ENCODE results near the gene DBH. TPM values are rescaled to one million over a fixed set of nuclear protein-coding genes. Genes with fewer than 3 reads are reported as not detected.

The DBH gene
- total RNA-seq, 1 experiment from 2014 or later: not detected

DNA sequence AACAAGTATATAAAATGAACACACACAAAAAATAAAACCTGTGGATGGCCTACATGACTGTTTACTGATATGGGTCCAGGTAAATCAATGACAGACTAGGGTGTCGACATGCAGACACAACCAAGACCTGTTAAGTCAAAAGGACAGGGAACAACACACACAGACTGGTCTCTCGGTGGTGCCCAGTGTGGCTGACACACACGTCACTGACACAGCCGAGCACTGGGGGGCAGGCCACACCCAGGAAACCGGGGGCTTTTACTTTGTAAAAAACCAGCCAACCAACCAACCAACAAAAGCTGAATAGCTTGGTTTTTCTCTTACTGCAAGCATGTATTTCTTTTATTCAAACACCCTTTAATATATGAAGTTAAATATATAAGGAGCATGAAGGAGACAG, 31.9 kb upstream of the DBH start:
- DNase-seq (ENCODE audit: low spot score): no peak

GRCh38 chr9:133604856-133605255, 31.3 kb upstream of the DBH start:
- DNase-seq (ENCODE audit: low spot score): no peak

GRCh38 chr9:133605446-133605845, 30.7 kb upstream of the DBH start:
- no peak for DNase-seq (ENCODE audit: low spot score)

GRCh38 chr9:133605856-133606707, 30.1 kb upstream of the DBH start:
- DNase-seq (ENCODE audit: low spot score): no peak

GRCh38 chr9:133606708-133607025, 29.5 kb upstream of the DBH start:
- DNase-seq (ENCODE audit: low spot score): no peak

GRCh38 chr9:133607381-133607780, 28.8 kb upstream of the DBH start:
- DNase-seq (ENCODE audit: low spot score): no peak

DNA sequence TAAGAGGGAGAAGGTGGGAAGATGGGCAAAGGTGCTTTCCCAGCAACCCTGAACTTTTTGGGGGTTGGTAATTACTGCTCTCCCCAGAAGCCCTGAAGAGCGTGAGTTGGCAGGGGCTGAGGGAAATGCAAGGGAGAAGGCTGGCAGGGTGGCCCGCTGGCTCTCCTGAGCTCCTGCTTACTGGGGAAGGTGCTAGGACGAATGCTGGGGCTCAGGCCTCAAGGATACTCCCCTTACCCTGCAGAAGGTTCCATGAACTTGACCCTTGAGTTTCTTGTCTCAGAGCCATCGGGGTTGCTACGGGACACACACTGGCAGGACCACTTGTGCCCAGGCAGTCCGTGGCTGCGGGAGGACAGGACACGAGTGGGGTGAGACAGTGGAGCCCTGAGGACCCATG, 28.2 kb upstream of the DBH start:
- DNase-seq (ENCODE audit: low spot score): no peak

DNA sequence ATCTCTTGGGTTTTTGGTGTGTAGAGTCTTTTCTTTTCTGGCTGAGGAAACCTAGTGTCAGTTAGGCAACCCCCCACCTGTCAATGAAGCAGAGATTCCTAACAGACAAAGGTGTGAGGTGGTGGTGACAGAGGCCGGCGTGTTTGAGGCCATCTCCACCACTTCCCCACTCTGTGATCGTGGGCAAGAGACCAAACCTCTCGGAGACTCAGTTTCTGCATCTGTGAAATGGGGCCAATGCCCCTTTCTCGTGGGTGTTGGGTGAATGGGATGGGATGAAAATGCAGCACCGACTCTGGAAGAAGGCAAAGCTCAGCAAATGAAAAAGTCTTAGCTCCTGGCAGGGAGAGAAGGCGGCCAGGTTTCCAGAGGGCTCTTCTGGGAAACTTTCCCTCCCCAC, 27.8 kb upstream of the DBH start:
- no peak for DNase-seq (ENCODE audit: low spot score)

- no peak for DNase-seq (ENCODE audit: low spot score)
Observed at GRCh38 chr9:133608889-133609288, 27.3 kb upstream of the DBH start.

GRCh38 chr9:133609311-133610098, 26.7 kb upstream of the DBH start, which contains the start of gene FAM163B:
Gene FAM163B, minus strand, starts transcription at chr9:133609389. Its CDS starts 29,166 bp downstream, at chr9:133580223.
- no peak for DNase-seq (ENCODE audit: low spot score)

- DNase-seq (ENCODE audit: low spot score): no peak
Observed at GRCh38 chr9:133610845-133611244, 25.3 kb upstream of the DBH start.

- no peak for DNase-seq (ENCODE audit: low spot score)
Observed at GRCh38 chr9:133612051-133612450, 24.1 kb upstream of the DBH start.

DNA sequence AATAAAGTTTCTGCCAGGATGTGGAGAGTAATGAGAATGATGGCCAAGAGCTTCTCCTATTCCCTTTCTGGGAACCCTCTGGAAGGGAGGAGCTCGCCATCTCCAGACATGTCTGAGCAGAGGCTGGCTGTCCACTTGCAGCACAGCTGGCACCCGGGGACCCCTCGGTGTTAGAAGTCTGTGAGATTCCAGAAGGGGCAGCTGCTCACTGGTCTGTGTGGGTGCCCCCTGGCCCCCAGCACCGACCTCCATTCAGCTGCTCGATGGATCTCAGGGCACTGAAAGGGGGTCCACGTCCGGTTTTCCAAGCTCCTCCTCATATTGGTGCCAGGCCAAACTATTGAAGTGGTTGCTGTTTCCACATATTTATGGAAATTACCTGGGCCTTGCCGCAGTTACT, 23.3 kb upstream of the DBH start:
- DNase-seq (ENCODE audit: low spot score): no peak

GRCh38 chr9:133613432-133613831, 22.7 kb upstream of the DBH start:
- no peak for DNase-seq (ENCODE audit: low spot score)

- no peak for DNase-seq (ENCODE audit: low spot score)
Observed at GRCh38 chr9:133614056-133614455, 22.1 kb upstream of the DBH start.

GRCh38 chr9:133614678-133615077, 21.5 kb upstream of the DBH start:
- no peak for DNase-seq (ENCODE audit: low spot score)

GRCh38 chr9:133615186-133615585, 21.0 kb upstream of the DBH start:
- no peak for DNase-seq (ENCODE audit: low spot score)

DNA sequence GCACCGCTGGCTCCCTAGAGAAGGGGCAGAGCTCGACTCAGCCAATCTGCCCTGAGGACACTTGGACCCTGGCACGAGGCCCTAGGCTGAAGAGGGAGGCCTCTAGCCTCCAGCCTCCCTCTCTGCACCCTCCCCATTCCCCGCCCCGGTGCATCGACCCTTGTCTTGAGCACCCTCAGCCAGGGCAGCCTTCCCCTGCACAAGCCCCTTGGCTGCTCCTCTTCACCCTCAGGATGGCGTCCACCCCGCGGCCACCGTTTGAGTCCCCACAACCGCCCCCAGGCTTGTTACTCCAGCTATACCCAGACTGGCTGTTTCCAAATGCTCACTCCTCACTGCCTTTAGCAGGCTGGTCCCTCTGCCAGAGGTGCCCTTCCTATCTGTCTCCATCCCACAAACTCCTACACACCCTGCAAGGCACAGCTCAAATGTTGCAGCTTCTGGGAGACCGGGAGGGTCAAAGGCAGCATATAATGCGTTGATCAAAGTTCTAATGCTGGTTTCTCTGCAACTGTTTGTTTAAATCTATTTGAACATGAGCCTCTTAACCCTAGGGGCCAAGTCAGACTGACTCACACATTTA, 20.5 kb upstream of the DBH start:
- no peak for DNase-seq (ENCODE audit: low spot score)

- no peak for DNase-seq (ENCODE audit: low spot score)
Observed at GRCh38 chr9:133616643-133617405, 19.3 kb upstream of the DBH start.

- no peak for DNase-seq (ENCODE audit: low spot score)
Observed at GRCh38 chr9:133618726-133619125, 17.4 kb upstream of the DBH start.

GRCh38 chr9:133619791-133620190, 16.4 kb upstream of the DBH start:
- DNase-seq (ENCODE audit: low spot score): no peak

DNA sequence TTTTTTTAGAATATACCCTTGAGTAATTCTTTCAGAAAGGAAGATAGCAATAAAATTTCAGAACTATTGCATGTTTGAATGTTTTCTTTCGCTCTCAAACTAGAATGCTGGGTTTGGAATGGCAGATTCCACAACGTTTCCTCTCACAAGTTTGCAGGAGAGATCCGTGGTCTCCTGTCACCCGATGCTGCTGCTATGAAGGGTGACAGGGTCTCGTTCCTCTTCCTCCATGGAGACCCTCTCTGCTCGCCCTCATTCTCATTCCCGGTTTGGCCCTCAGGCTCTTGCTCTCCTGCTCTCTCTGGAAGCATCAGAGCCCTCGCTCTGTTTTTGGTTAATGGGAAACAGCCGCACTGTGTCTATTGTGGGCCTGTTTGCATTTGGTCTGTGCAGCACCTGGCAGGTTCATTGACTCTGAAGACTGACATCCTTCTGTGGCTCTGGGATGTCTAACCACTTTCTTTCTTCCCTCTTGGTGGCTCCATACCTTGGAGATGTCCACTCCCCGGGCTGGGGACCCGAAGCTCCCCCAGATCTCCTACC, 14.4 kb upstream of the DBH start:
- DNase-seq (ENCODE audit: low spot score): no peak
